Embryonic facial prominence (tissue), 1 donor: ENCODE data around the gene CRYGC.

Source experiments
- DNase-seq: peaks from one replicate; pipeline ENCODE4 v3.0.0-alpha.2; 2016; ENCODE audit errors: extremely low spot score

CRYGC gene

DNA sequence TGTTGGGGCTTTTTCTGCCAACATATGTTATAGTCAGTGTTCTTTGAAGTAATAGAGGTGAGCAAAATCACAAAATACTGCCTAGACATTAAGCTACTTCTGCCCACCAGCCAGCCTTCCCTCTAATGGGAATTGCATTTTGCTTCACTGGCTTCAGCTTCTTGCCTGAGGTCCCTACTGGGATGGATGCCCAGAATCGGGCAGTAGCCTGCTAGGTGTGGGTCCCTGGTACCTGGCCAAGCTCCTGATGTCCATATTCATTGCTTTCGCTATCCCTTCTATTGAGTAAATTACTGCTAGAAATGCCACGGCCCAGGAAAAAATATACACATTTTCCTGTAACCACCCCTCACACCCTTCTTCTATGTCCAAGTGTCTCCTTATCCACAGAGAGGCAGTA is 32.3 kb downstream of the CRYGC start:
- DNase-seq, result no peak

DNA sequence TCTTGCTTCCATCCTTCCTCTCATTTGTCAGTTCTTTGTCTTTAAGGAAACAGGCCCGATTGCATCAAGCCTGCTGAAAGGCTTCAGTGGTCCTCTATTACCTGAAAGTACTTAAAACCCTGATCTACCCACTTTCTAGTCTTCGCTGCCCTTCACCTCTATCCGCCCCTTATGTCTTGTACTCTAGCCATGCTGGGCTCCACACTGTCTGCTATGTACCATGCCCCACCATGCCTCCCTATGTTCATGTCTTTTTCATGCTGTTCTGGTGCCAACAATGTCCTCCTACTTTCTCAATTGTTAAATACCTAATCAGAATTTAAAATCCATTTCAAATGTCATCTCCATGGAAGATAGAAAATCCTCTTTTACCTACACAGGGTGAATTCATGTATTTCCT is 33.5 kb downstream of the CRYGC start:
- DNase-seq, result no peak

DNA sequence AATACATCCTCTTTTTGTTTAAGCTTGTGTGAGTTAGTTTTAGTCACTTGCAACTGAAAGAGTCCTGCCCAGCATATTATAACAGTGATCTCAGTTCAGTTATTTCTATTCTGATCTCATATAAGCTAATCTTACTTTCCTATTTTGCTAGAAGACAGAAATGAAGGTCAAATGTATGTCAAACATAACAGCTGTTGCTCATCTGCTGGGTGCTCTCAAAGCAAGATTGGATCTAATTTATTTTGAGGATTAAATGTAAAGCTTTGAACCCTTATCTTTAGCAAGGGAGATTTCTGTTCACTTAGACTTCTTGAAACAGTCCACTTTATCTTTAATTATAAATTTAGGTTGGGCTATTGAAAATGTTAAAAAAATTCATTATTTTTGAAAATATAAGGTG is 36.5 kb downstream of the CRYGC start:
- DNase-seq, result no peak

DNA sequence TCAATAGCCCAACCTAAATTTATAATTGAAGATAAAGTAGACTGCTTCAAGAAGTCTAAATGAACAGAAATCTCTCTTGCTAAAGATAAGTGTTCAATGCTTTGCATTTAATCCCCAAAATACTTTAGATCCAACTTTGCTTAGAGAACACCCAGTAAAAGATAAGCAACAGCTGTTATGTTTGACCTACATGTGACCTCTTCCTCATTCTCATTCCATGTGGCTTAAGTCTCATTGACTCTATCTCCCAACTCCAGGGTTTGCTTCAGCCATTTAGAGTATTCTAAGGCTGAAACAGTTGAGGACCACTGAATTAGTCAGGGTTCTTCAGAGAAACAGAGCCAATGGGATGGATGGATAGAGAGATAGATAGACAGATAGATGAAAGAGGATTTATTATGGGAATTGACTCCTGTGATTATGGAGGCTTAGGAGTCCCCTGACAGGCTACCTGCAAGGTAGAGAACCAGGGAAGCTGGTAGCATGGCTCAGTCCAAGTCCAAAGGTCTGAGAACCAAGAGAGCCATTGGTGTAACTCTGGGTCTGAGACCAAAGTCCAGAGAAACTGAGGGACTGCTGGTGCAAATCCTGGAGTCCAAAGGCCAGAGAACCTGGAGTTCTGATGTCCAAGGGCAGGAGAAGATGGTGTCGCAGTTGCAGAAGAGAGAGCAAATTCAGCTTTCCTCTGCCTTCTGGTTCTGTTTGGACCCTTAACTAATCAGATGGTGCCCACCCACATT is 37.4 kb downstream of the CRYGC start:
- DNase-seq, result no peak

DNA sequence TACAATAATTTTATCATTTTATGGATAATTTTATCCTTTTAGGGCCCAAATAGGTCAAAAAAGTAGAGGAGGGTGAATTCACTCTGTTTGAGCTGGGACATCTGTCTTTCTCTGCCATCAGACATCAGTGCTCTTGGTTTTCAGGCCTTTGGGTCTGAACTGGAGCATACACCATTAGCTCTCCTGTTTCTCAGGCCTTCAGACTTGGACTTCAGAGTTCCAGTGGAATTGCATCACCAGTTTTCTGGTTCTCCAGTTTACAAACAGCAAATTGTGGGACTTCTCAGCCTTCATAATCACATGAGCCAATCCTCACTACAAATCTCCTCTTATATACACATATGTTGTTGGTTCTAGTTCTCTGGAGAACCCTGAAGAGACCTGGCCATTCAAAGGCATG is 39.2 kb downstream of the CRYGC start:
- DNase-seq, result no peak

DNA sequence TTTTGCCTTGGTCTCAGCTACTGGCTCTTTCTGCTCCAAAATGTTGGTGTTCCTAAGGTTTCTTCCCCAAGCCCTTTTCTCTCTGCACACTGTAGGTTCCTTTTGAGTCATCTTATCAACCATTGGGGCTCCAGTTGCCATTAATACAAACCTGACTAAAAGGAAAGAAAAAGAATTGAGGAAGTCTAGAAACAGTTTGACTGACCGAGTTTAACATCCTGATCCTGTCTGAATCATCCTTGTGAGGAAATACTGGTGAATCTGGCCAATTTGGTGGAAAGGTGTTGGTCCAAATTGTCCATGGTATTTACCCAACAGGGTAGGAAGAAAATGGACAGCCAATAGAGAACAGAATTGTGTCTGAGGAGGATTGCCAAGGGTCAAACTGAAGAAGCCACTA is 43.6 kb downstream of the CRYGC start:
- DNase-seq, result no peak

DNA sequence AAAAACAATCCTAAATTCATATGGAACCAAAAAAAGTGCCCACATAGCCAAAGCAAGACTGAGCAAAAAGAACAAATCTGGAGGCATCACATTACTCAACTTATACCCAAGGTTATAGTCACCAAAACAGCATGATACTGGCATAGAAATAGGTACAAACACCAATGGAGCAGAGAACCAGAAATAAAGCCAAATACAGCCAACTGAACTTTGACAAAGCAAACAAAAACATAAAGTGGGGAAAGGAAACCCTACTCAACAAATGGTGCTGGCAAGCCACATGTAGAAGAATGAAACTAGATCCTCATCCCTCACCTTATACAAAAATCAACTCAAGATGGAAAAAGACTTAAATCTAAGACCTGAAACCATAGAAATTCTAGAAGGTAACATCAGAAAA is 45.8 kb downstream of the CRYGC start:
- no peak for DNase-seq
